ENCODE data around the gene MBOAT7.

DNA sequence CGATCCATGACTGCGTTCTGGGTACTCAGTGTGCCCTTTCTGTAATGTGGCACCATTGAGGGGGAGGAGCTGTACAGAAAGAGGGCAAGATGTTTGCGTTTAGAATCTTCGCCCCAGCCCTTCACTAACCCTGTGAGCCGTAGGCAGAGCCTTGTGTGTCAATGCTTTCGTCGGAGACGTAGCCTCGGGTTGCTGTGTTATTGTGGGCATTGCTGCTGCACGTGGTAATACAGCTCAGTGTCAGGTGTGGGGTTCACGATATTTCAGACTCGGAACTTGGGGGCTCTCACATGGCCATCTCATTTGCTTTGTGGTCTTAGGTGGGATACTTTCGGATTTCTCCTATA, 17.4 kb upstream of the MBOAT7 start:
- TF ChIP-seq, protein P1, sequence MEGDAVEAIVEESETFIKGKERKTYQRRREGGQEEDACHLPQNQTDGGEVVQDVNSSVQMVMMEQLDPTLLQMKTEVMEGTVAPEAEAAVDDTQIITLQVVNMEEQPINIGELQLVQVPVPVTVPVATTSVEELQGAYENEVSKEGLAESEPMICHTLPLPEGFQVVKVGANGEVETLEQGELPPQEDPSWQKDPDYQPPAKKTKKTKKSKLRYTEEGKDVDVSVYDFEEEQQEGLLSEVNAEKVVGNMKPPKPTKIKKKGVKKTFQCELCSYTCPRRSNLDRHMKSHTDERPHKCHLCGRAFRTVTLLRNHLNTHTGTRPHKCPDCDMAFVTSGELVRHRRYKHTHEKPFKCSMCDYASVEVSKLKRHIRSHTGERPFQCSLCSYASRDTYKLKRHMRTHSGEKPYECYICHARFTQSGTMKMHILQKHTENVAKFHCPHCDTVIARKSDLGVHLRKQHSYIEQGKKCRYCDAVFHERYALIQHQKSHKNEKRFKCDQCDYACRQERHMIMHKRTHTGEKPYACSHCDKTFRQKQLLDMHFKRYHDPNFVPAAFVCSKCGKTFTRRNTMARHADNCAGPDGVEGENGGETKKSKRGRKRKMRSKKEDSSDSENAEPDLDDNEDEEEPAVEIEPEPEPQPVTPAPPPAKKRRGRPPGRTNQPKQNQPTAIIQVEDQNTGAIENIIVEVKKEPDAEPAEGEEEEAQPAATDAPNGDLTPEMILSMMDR (IDR thresholded peaks at IDR 0.05; ENCODE audit: insufficient read depth, low read length): no peak
- TF ChIP-seq, protein P2, sequence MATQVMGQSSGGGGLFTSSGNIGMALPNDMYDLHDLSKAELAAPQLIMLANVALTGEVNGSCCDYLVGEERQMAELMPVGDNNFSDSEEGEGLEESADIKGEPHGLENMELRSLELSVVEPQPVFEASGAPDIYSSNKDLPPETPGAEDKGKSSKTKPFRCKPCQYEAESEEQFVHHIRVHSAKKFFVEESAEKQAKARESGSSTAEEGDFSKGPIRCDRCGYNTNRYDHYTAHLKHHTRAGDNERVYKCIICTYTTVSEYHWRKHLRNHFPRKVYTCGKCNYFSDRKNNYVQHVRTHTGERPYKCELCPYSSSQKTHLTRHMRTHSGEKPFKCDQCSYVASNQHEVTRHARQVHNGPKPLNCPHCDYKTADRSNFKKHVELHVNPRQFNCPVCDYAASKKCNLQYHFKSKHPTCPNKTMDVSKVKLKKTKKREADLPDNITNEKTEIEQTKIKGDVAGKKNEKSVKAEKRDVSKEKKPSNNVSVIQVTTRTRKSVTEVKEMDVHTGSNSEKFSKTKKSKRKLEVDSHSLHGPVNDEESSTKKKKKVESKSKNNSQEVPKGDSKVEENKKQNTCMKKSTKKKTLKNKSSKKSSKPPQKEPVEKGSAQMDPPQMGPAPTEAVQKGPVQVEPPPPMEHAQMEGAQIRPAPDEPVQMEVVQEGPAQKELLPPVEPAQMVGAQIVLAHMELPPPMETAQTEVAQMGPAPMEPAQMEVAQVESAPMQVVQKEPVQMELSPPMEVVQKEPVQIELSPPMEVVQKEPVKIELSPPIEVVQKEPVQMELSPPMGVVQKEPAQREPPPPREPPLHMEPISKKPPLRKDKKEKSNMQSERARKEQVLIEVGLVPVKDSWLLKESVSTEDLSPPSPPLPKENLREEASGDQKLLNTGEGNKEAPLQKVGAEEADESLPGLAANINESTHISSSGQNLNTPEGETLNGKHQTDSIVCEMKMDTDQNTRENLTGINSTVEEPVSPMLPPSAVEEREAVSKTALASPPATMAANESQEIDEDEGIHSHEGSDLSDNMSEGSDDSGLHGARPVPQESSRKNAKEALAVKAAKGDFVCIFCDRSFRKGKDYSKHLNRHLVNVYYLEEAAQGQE (IDR thresholded peaks at IDR 0.05; ENCODE audit: insufficient replicate concordance, low read depth): no peak
- TF ChIP-seq POLR2AphosphoS5 (IDR thresholded peaks at IDR 0.05; ENCODE audit: low read depth) (no peak; the same call in 1 of the 2 replicates), GABPA (IDR thresholded peaks at IDR 0.05; ENCODE audit: low read depth) (no peak)
